Posterior vena cava (tissue), 2 donors: Measurements from ENCODE around the gene SMC6. TPM values are rescaled to one million over a fixed set of nuclear protein-coding genes. Genes with fewer than 3 reads are reported as not detected.

ENCODE experiments used
- DNase-seq: peaks from one replicate; pipeline ENCODE4 v3.0.0-alpha.2; 2020; ENCODE audit warnings: low spot score
- intact Hi-C, 2 donors: fragments of 100-400 bp; cut with DNase I; formaldehyde crosslinking; loops; one replicate each; pipeline versions ENCODE4 v1.14.1 to v1.14.2; 2022 to 2023
- long read RNA-seq, 2 donors: library from polyadenylated mRNA; unstranded; transcript quantifications; one replicate each; pipeline ENCODE4 v2.0.0, GENCODE V29; 2020 to 2021
- total RNA-seq, 2 donors: library from RNA; stranded (reverse); fragmentation: NEBNext Ultra II Directional; extraction: Animal tissue kit (Norgen Biotek cat#: 25700); gene quantifications; one replicate each; pipeline ENCODE4 v1.2.1, GENCODE V29; 2021
- donor health status: DM: yes; HTN: yes; CAD: no.
- donor health status: DM: yes; HTN: yes; CAD: no.

Gene SMC6
- total RNA-seq: 10 to 100 TPM; 10.5 to 13.8 TPM
- long read RNA-seq, donor 1, full-length matches to known transcripts: 2 of 6 reads
- long read RNA-seq, donor 1, partial matches to known transcripts: 3 of 6 reads
- long read RNA-seq, donor 1, other reads (novel, unspliced or antisense): 1 of 6 reads
- long read RNA-seq, donor 2, partial matches to known transcripts: 15 of 19 reads
- long read RNA-seq, donor 2, other reads (novel, unspliced or antisense): 4 of 19 reads

GRCh38 chr2:17753803-17754663, at the start of gene SMC6, which contains the start of gene GEN1:
TSS of gene SMC6 (minus strand) at chr2:17753810. CDS start at chr2:17745946, 7,864 bp downstream.
TSS of gene GEN1 (plus strand) at chr2:17754138. CDS start at chr2:17759944, 5,806 bp downstream.
- intact Hi-C loops: no loop called here
- DNase-seq: peak; percentile 97

- no peak for DNase-seq
- intact Hi-C loops: no loop called here
Observed at GRCh38 chr2:17800693-17801458, 47.3 kb upstream of the SMC6 start.

GRCh38 chr2:17800219-17800618, 46.6 kb upstream of the SMC6 start:
- intact Hi-C loops: no loop called here
- DNase-seq: no peak

GRCh38 chr2:17799301-17800120, 45.9 kb upstream of the SMC6 start:
- DNase-seq: no peak
- intact Hi-C loops: no loop called here

- no peak for DNase-seq
- intact Hi-C loops: no loop called here
Observed at GRCh38 chr2:17798338-17798737, 44.7 kb upstream of the SMC6 start.

GRCh38 chr2:17795309-17795708, 41.7 kb upstream of the SMC6 start:
- DNase-seq: no peak
- intact Hi-C loops: no loop called here

GRCh38 chr2:17793803-17794354, 40.3 kb upstream of the SMC6 start:
- no peak for DNase-seq

GRCh38 chr2:17793296-17793695, 39.7 kb upstream of the SMC6 start:
- intact Hi-C loops: no loop called here
- no peak for DNase-seq

More at GRCh38 chr2:17793803-17794354, 40.3 kb upstream of the SMC6 start:
- intact Hi-C loops: no loop called here

GRCh38 chr2:17792515-17792914, 38.9 kb upstream of the SMC6 start:
- DNase-seq: no peak

GRCh38 chr2:17791817-17792130, 38.2 kb upstream of the SMC6 start:
- intact Hi-C loops: no loop called here
- no peak for DNase-seq

More at GRCh38 chr2:17792515-17792914, 38.9 kb upstream of the SMC6 start:
- intact Hi-C loops: no loop called here

- no peak for DNase-seq
- intact Hi-C loops: no loop called here
Observed at GRCh38 chr2:17791121-17791816, 37.7 kb upstream of the SMC6 start.

- no peak for DNase-seq
- intact Hi-C loops: no loop called here
Observed at GRCh38 chr2:17790536-17790935, 36.9 kb upstream of the SMC6 start.

- no peak for DNase-seq
- intact Hi-C loops: no loop called here
Observed at GRCh38 chr2:17788773-17789172, 35.2 kb upstream of the SMC6 start.

GRCh38 chr2:17786727-17787126, 33.1 kb upstream of the SMC6 start:
- no peak for DNase-seq
- intact Hi-C loops: no loop called here

- DNase-seq: no peak
- intact Hi-C loops: no loop called here
Observed at GRCh38 chr2:17781482-17781881, 27.9 kb upstream of the SMC6 start.

GRCh38 chr2:17780546-17780945, 26.9 kb upstream of the SMC6 start:
- intact Hi-C loops: no loop called here
- no peak for DNase-seq

GRCh38 chr2:17772532-17772931, 18.9 kb upstream of the SMC6 start:
- intact Hi-C loops: no loop called here
- no peak for DNase-seq

GRCh38 chr2:17771956-17772355, 18.3 kb upstream of the SMC6 start:
- no peak for DNase-seq
- intact Hi-C loops: no loop called here
